Body of pancreas (tissue), 4 donors: Measurements from ENCODE around the gene COL4A4.

ENCODE experiments used
- POLR2A ChIP-seq, 3 donors: fragments of 450-650 bp; IDR thresholded peaks; one replicate each; pipeline ENCODE4 v1.6.1; 2016; ENCODE audit warnings: antibody characterized with exemption in 3 of 3, mild to moderate bottlenecking in 2 of 3
- TF ChIP-seq, protein P1 (sequence below), 7 experiments: fragments of 450-650 bp in 4 of 7; fragments of 200-600 bp in 3 of 7; sonication (generic) in 3 of 7; IDR thresholded peaks; one replicate each; pipeline ENCODE4 v1.5.1; 2016 to 2019; ENCODE audit warnings: antibody characterized with exemption in 7 of 7

DNA sequence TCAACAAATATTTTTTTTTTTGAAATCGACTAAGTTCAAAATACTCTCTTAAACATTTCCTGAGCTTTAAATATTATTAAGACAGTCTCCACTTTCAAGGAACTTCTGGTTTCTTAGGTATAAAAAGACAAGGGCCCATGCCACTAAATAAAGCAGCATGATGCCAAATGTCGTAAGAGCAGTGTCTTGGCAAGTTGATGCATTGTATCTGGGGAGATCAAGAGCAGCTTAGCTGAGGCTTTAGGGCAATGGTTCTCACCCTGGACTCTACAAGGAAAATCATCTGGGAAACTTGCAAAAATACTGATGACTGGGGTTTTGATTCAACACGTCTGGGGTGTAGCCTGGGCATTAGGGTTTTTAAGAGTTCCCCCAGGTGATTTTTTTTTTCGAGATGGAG is 41.7 kb upstream of the COL4A4 start:
- no peak for TF ChIP-seq POLR2A (IDR thresholded peaks at IDR 0.05)
- TF ChIP-seq, protein P1, sequence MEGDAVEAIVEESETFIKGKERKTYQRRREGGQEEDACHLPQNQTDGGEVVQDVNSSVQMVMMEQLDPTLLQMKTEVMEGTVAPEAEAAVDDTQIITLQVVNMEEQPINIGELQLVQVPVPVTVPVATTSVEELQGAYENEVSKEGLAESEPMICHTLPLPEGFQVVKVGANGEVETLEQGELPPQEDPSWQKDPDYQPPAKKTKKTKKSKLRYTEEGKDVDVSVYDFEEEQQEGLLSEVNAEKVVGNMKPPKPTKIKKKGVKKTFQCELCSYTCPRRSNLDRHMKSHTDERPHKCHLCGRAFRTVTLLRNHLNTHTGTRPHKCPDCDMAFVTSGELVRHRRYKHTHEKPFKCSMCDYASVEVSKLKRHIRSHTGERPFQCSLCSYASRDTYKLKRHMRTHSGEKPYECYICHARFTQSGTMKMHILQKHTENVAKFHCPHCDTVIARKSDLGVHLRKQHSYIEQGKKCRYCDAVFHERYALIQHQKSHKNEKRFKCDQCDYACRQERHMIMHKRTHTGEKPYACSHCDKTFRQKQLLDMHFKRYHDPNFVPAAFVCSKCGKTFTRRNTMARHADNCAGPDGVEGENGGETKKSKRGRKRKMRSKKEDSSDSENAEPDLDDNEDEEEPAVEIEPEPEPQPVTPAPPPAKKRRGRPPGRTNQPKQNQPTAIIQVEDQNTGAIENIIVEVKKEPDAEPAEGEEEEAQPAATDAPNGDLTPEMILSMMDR (IDR thresholded peaks at IDR 0.05), result no peak
